HG02571 (cell line): ENCODE measurements around the gene SMAD3.

Experiments used
- ATAC-seq: cut with Tn5 transposase; IDR thresholded peaks from one replicate; pipeline ENCODE4 v1.9.1; 2021; ENCODE audit warnings: mild to moderate bottlenecking, moderate library complexity; ENCODE audit not compliant: unreplicated experiment

The SMAD3 gene

GRCh38 chr15:67035886-67036285 lies 29.5 kb upstream of the SMAD3 start:
- no peak for ATAC-seq

GRCh38 chr15:67036775-67037555 lies 28.4 kb upstream of the SMAD3 start:
- ATAC-seq, result no peak

- ATAC-seq, result no peak
These were observed 27.7 kb upstream of the SMAD3 start for GRCh38 chr15:67037694-67038093.

GRCh38 chr15:67038736-67039135 lies 26.7 kb upstream of the SMAD3 start:
- ATAC-seq, result no peak

GRCh38 chr15:67039384-67040075 lies 25.9 kb upstream of the SMAD3 start:
- no peak for ATAC-seq

- ATAC-seq, result no peak
These were observed 25.1 kb upstream of the SMAD3 start for GRCh38 chr15:67040277-67040676.

GRCh38 chr15:67042551-67043142 lies 22.8 kb upstream of the SMAD3 start:
- no peak for ATAC-seq

GRCh38 chr15:67043939-67044771 lies 21.2 kb upstream of the SMAD3 start:
- no peak for ATAC-seq

- ATAC-seq, result no peak
These were observed 18.2 kb upstream of the SMAD3 start for GRCh38 chr15:67047149-67047661.

- no peak for ATAC-seq
These were observed 16.8 kb upstream of the SMAD3 start for GRCh38 chr15:67048281-67049279.

GRCh38 chr15:67049351-67050044 lies 15.9 kb upstream of the SMAD3 start:
- no peak for ATAC-seq

GRCh38 chr15:67050062-67050461 lies 15.3 kb upstream of the SMAD3 start:
- ATAC-seq, result no peak

- no peak for ATAC-seq
These were observed 14.8 kb upstream of the SMAD3 start for GRCh38 chr15:67050522-67051087.

- no peak for ATAC-seq
These were observed 14.0 kb upstream of the SMAD3 start for GRCh38 chr15:67051088-67052045.

- no peak for ATAC-seq
These were observed 10.7 kb upstream of the SMAD3 start for GRCh38 chr15:67054676-67055075.

- no peak for ATAC-seq
These were observed 6.3 kb upstream of the SMAD3 start for GRCh38 chr15:67059127-67059553.

- ATAC-seq, result no peak
These were observed 3.5 kb upstream of the SMAD3 start for GRCh38 chr15:67061811-67062368.
